Mucosa of rectum (tissue), 2 donors: ENCODE results near the gene C2CD2.

Source experiments
- H3K27ac ChIP-seq, 2 donors: one replicate each; pipeline ENCODE4 v1.7.0; 2013; ENCODE audit warnings: inconsistent platforms in 2 of 2, low read depth in 2 of 2, low read length in 2 of 2
- H3K27me3 ChIP-seq, 2 donors: one replicate each; pipeline ENCODE4 v1.7.0; 2013; ENCODE audit warnings: low read length in 2 of 2; ENCODE audit not compliant: control insufficient read depth in 2 of 2, insufficient read depth in 2 of 2
- H3K36me3 ChIP-seq, 2 donors: one replicate each; pipeline ENCODE4 v1.7.0; 2013; ENCODE audit warnings: low read length in 2 of 2; ENCODE audit not compliant: control insufficient read depth in 2 of 2, insufficient read depth in 2 of 2
- H3K4me1 ChIP-seq, 2 donors: one replicate each; pipeline ENCODE4 v1.7.0; 2013; ENCODE audit warnings: low read length in 2 of 2, mild to moderate bottlenecking in 1 of 2; ENCODE audit not compliant: control insufficient read depth in 2 of 2, insufficient read depth in 2 of 2
- H3K4me3 ChIP-seq, 2 donors: one replicate each; pipeline ENCODE4 v1.7.0; 2013; ENCODE audit warnings: low read length in 2 of 2
- H3K9ac ChIP-seq, 2 donors: one replicate each; pipeline ENCODE4 v1.7.0; 2013; ENCODE audit warnings: low read length in 2 of 2, low read depth in 1 of 2, mild to moderate bottlenecking in 1 of 2
- H3K9me3 ChIP-seq, 2 donors: one replicate each; pipeline ENCODE4 v1.7.0; 2013; ENCODE audit warnings: low read length in 2 of 2; ENCODE audit not compliant: control insufficient read depth in 2 of 2
- donor health status: healthy.
- donor health status: Normal muscosa, but diverticular disease.

The C2CD2 gene

DNA sequence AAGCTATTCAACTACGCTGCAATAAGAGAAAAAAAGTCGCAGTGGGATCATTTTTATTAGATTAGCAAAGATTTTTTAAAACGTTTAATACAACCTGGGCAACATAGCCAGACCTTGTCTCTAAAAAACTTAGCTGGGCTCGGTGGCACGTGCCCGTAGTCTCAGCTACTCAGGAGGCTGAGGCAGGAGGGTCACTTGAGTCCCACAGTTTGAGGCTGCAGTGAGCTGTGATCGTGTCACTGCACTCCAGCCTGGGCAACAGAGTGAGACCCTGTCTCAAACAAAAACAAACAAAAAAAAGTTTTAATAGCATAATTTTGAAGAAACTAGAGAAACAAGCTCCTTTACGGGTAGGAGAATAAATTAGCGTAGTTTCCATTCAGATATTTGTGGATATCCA lies 73.7 kb downstream of the C2CD2 start:
- Histone ChIP-seq H3K4me3 (peak overlapping the region in 1 of 2 donors; percentile 74), H3K27ac (no peak overlapping the region), H3K9ac (no peak overlapping the region)

DNA sequence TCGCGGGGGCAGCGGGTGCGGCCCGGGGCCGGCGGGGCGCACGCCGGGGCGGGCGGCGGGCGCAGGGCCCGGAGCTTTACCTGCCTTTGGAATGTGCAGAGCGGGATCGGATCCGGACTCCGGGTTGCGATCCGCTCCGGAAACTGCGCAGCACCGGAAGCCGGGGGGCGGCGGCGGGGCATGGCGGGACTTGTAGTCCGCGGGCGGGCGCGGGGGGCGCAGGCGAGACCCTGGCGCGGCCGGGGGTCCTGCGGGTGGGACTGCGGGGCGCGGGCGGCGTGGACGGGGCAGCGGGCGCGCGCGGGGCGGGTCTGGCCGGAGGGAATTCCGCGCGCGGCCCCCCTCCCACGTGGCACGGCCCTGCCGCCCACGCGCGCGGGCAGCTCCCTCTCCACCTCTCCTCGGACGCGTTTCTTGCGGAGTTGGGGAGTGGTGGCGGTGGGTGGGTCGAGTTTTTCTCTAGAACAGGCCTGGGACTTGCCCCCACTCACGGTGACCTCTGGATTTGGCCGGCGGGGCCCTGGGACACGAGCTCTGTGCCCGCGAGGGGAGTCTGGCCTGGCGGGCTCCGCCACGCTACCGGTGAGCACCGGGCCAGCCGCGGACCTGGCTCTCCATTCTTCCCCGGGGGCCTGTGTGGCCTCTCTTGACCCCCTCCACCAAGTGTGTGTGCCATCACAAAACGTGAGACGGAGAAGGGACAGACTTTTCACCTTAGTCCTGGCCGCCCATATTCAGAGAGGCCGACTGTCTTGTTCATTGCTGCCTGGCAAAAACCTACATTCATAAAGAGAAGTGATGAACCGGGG lies 74.4 kb downstream of the C2CD2 start, which contains the start of gene PRDM15:
Gene PRDM15, minus strand, starts transcription at position 155 of the 809 bp plus-strand sequence. CDS start 18,981 bp downstream, outside the sequence.
- H3K36me3 ChIP-seq = no peaks in the 10 kb centered on the region

More for the DNA sequence above, 73.7 kb downstream of the C2CD2 start:
- Histone ChIP-seq H3K36me3 (no peaks in the 10 kb centered on the region), H3K27me3 (no peaks in the 10 kb centered on the region), H3K4me1 (peaks cover 4 to 13% of the 10 kb centered on the region in 2 donors), H3K9me3 (no peaks in the 10 kb centered on the region)

DNA sequence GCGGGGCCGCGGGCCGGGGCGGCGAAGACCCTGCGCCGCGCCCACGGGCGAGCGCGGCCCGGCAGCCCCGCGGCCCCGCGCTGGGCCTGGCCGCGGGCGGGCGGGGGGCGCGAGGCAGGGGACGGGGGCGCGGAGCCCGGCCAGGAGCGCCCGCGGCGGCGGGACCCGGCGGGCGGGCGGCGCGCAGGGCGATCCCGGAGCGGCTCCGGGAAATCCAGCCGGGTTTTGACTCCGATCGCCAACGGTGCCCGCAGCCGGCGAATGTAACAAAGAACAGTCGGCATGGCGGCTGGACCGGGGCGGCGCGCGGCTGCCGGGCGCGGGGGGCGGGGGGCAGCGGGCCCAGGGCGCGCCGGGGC lies 75.0 kb downstream of the C2CD2 start:
- H3K9ac ChIP-seq = peak overlapping the region in 1 of 2 donors; percentile 86
- H3K27ac ChIP-seq = peak overlapping the region in 1 of 2 donors; percentile 56

More for the DNA sequence above, 74.4 kb downstream of the C2CD2 start, which contains the start of gene PRDM15:
- Histone ChIP-seq H3K27me3 (no peaks in the 10 kb centered on the region), H3K4me1 (peaks cover 4 to 13% of the 10 kb centered on the region in 2 donors), H3K9me3 (no peaks in the 10 kb centered on the region), H3K27ac (peak within 1 kb of the TSS; percentile 56 to 67), H3K4me3 (peak within 1 kb of the TSS; percentile 82 to 85), H3K9ac (peak within 1 kb of the TSS; percentile 77 to 86)

DNA sequence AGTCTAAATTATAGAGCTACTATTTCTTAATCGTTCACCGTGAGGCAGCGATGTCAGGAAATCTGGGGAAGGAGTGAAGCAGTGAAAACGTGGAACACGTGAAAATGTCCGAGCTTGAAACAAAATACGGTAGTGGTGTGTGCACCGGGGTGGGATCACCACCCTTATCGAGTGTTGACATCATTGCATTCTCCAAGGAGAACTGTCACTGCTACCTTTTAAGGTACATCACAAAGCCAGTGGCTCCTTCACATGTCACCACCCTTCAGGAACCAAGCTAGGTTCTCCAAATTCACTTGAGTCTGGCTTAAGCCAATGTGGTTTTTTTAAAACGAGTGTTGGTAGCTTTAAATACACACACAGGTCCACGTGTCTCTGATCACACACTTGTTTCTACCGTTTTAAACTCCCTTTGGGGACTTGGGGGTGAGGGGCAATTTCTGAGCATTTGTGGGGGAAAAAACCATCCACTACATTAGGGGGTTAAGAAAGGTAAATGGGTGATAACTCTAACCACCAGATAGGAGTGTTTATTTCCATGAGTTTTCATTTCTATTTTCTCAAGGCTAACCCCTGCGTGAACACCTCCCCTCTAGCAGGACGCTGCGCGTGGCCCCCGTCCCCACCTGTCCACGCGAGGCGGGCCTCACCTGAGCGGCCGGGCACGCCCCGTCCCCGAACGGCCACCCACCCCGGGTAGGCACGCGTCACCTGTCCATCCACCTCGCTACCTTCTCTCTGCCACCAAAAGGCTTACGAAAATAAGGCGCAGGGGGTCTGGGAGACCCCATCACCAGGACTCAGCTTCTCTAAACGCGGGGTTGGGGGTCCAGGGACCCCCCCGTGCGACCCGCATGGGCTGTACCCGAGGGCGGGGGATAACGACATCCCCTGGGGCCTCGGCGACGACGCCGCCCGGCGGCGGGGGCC lies 75.7 kb downstream of the C2CD2 start:
- H3K27ac ChIP-seq = peak overlapping the region in 1 of 2 donors; percentile 56
- no peaks in the 10 kb centered on the region for H3K36me3 ChIP-seq
- H3K27me3 ChIP-seq = no peaks in the 10 kb centered on the region
- peak overlapping the region; percentile 82 to 85 for H3K4me3 ChIP-seq
- H3K4me1 ChIP-seq = peaks cover 4 to 13% of the 10 kb centered on the region in 2 donors
- no peaks in the 10 kb centered on the region for H3K9me3 ChIP-seq
- peak overlapping the region; percentile 77 to 86 for H3K9ac ChIP-seq

More for the DNA sequence above, 75.0 kb downstream of the C2CD2 start:
- Histone ChIP-seq H3K36me3 (no peaks in the 10 kb centered on the region), H3K4me1 (peaks cover 4 to 13% of the 10 kb centered on the region in 2 donors), H3K9me3 (no peaks in the 10 kb centered on the region), H3K27me3 (no peaks in the 10 kb centered on the region), H3K4me3 (peak overlapping the region; percentile 20 to 85)

DNA sequence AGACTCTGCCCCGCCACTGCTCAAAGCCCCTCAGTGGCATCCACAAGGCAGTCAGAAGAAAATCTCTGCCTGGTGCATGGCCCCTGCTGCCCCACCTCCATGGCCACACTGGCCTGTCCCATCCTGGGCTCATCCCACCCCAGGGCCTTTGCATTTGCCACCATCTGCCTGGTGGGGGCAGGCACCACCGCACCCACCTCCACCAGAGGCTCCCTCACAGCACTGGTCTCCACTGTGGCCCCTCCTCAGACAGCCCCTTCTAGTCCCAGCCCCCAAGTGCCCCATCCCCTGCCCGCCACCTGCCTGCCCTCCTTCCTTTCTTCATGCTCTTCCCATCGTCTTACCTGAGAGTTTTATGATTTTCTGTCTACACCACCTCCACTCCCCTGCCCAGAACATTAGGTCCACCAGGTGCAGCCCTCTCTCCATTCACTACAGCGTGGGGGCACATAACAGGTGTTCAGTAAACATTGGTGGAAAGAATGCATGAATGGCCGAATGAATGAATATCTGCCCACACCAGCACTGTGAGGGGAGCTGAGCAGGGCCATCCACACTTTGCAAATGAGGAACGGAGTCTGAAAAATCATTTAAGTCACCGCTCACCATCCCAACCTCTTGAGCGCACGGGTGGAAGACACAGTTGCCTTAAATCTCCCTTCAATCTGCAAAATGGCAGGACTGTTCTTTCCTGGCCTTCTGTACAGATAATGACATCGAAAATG lies 76.7 kb downstream of the C2CD2 start:
- no peaks in the 10 kb centered on the region for H3K9me3 ChIP-seq
- H3K27me3 ChIP-seq = no peaks in the 10 kb centered on the region
- no peak overlapping the region for H3K27ac ChIP-seq
- peaks cover 4 to 13% of the 10 kb centered on the region in 2 donors for H3K4me1 ChIP-seq
- H3K36me3 ChIP-seq = no peaks in the 10 kb centered on the region
- H3K9ac ChIP-seq = no peak overlapping the region
- H3K4me3 ChIP-seq = no peak overlapping the region

DNA sequence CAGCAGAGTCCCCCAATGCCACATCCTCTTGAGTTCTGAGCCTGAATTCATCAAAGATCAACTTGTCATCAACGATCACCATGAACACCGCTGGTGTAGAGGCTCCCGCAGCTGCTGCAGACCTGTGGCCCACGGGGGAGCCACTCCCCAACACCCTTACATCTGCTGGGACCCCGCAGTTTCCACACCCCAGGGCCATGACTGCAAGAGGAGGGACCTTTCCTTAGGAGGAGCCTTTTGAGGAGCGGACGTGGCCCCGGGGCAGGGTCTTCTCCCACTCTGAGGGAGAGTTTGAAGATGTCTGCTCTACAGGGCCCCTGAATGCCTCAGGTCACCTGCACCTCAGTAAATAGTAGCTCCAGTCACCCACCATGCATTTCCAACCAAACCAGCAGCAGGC lies 77.4 kb downstream of the C2CD2 start:
- H3K36me3 ChIP-seq = no peaks in the 10 kb centered on the region
- no peak overlapping the region for H3K9ac ChIP-seq
- no peaks in the 10 kb centered on the region for H3K9me3 ChIP-seq
- H3K27ac ChIP-seq = no peak overlapping the region
- H3K4me3 ChIP-seq = no peak overlapping the region
- H3K27me3 ChIP-seq = no peaks in the 10 kb centered on the region
- peaks cover 4 to 13% of the 10 kb centered on the region in 2 donors for H3K4me1 ChIP-seq

DNA sequence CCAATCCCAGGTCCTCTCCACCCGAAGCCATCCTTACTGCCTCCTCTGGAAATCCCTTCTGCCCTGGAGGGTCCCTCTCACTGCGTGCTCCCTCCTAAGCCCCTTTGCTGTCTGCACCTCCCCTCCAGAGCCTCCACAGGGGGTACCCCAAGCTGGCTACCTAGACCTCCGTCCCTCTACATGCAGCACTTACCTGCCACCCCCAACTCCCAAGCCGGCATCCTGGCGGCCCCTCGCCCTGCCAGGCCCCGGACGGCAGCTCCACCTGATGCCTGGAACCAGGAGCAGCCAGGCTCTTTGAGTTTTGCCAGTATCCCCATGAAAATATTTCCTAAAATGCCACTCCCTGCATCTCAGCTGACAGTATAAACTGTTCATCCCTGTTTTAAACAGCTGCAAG lies 78.7 kb downstream of the C2CD2 start:
- Histone ChIP-seq H3K27ac (no peak overlapping the region), H3K4me1 (peaks cover 4 to 13% of the 10 kb centered on the region in 2 donors), H3K36me3 (no peaks in the 10 kb centered on the region), H3K9ac (no peak overlapping the region), H3K27me3 (no peaks in the 10 kb centered on the region), H3K9me3 (no peaks in the 10 kb centered on the region), H3K4me3 (no peak overlapping the region)

DNA sequence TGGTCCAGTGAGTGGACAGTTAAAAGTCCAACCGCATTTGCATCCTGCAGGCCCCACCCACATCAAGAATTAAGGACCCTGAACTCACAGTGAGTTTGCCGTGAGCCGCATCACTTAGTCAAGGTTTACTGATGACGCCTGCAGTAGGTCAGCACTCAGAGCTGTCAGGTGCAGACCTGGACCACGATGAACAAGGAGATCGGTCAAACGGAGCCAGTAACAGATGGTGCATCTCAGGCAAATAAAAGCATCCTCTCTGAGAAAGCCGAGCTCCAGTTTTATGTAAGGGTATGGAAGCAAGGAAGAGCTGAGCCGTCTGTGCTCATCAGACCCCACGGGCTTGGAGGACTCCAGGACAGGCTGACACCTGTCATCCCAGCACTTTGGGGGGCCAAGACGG lies 79.2 kb downstream of the C2CD2 start:
- Histone ChIP-seq H3K4me3 (no peak overlapping the region), H3K9me3 (no peaks in the 10 kb centered on the region), H3K27me3 (no peaks in the 10 kb centered on the region), H3K36me3 (no peaks in the 10 kb centered on the region), H3K27ac (no peak overlapping the region), H3K4me1 (peaks cover 4 to 11% of the 10 kb centered on the region in 2 donors), H3K9ac (no peak overlapping the region)

DNA sequence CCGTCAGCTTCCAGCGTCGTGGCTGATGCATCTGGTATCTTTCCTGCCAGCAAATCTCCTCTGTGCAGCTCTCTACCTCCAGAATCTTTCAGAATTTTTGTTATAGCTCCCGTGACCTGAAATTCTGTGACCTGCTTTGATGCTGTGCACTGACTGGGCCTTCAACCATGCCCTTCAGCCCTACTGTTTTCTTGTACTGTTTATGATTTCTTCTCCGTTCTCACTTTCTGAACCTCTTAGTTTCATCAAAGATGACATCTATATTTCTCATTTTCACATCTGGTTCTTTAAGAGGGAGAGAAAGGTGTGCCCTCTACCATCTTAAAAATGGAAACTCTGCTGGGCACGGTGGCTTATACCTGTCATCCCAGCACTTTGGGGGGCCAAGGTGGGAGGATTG lies 80.4 kb downstream of the C2CD2 start:
- Histone ChIP-seq H3K4me3 (no peak overlapping the region), H3K9me3 (no peaks in the 10 kb centered on the region), H3K9ac (no peak overlapping the region), H3K4me1 (peaks cover 3 to 9% of the 10 kb centered on the region in 2 donors), H3K36me3 (no peaks in the 10 kb centered on the region), H3K27me3 (no peaks in the 10 kb centered on the region), H3K27ac (peak overlapping the region in 1 of 2 donors; percentile 13)
